ENCODE measurements around the gene NAT14.
A peak's percentile ranks its signal among the peaks of the same experiment; 100 is the strongest.
"Not testable (repeated sequence)": the region's sequence is repeated elsewhere in the genome, so short reads cannot be mapped to it uniquely, and the experiment has no call there.

NAT14 gene

DNA sequence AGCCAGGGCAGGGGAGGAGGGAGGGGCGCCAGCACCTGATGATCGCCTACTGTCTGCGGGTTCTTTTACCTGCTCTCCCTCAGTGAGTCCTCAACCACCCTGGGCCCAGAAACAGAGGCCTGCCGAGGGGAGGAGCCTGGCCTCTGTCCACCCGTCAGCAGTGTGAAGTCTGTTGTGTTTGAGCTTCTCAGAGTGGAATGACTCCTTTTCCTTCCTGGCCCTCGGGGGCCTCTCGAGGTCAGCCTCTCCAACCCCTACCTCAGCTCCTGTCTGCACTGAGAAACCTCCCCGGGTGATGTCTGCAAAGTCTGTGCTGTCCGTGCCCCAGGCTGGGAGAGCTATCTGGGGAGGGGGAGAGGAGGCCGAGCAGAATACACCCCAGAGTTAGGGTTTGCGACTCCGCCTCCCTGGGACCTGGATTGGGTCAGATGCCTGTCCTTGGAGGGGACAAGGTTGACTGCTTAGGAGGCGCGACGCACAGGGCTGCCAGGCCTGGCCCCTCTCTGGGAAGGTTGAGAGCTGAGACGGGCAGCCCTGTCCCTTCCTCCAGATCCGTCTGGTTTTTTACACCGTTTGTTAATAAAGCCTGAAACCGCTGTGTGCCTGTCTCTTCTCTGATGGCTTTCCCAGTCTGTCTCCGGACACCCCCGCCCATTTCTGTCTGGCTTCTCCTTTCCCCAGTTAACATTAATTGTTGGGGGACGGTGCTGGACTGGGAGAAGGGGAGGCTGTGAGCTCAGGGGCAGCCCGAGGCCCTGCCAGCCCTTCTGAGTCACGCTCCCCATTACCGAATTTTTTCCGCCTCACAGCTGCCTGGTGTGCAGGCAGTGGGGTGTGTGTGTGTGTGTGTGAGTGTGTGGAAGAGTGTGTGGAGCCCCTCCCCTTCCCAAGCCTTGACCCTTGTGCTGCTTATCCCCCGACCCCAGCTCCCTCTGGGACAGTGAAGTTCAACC lies 2.3 kb downstream of the NAT14 start:
- peak; percentile 95 for DNase-seq (ENCODE audit: low read depth)

DNA sequence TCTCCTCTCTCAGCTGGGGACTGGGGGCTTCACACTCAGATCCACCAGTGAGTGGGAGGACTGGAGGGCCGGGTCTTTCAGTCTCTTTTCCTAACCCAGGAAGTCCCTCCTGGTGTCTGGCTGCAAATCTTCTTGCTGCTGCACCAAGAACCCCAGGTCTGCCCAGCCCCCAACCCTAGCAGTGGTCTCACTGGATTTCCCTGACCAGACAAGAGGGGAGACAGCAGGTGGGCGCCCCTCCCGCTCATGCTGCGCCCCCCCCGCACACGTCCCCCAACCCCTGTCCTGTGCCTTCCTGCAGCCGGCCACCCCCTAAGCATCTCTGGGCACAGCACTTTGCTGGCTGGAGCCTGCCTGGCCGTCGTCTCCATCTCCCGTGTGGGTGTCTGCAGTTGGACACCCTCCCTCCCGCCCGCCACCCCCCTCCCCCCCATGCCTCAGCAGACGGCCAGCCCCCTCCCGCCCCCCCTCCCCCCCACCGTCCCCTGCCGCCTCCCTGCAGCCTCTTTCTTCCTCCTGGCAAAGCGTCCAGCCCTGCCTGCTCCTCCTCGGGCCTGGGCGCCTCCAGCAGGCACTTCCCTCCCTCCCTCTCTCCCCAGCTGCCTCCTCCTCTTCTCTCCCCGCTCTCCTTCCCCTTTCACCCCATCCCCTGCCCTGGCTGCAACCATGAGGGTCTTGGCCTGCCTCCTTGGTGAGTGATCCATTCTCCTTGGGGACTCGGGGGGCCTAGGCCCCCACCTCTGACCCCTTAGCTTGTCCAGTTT lies 3.1 kb downstream of the NAT14 start, which contains the start of gene SSC5D:
Gene SSC5D (plus strand): TSS at position 513 of the 764 bp plus-strand sequence. CDS start 154 bp downstream, at position 667.
- DNase-seq (ENCODE audit: low read depth) = no peak

DNA sequence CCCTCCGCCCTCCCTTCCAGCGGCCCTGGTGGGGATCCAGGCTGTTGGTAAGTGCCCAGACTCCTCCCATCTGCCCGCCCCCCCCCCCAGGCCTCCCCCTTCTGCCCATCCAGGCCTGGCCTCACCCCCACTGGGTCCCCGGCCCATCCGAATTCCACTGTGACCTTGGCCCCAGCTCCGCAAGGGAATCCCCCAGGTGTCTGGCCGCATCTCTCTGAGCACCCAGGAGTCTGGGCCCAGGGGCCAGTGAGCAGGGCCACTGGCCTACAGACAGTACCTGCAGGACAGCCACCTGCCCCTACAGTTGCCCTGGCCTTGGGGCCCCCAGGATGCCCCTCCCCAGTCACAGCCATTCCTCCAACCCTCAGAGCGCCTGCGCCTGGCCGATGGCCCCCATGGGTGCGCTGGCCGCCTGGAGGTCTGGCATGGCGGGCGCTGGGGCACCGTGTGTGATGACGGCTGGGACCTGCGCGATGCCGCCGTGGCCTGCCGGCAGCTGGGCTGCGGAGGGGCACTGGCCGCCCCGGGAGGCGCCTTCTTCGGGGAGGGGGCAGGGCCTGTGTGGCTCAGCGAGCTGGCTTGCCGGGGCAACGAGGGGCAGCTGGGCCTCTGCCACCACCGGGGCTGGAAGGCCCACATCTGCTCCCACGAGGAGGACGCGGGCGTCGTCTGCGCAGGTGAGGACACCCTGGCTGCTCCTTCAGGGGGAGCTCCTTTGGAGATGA lies 4.2 kb downstream of the NAT14 start:
- no peak for DNase-seq (ENCODE audit: low read depth)

DNA sequence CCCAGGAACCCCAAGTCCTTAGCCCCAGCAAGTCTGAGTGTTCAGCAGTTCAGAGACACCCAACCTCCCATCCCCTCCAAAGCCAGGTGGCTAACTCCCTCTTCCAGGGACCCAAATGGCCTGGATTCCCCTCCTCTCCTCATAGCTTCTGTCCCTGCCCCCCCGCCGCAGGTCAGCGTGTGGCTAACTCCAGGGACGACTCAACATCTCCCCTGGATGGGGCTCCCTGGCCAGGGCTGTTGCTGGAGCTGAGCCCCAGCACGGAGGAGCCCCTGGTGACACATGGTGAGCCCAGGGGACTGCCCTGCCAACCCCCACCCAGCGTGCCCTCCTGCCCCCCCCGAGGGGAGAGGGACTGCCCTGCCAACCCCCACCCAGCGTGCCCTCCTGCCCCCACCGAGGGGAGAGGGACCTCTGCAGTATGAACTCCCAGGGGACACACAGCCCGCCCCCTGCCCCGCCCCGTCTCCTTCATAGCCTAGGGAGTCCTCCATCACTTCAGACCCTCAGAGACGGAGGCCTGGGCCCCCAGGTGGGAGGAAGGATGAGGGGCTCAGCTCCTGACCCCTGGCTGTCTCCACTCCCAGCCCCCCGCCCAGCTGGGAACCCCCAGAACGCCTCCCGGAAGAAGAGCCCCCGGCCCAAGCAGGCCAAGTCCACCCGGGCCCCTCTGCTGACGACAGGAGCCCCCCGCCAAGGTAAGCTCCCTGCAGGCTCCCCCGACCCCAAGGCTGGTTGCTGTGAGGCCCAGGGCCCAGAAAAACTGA lies 4.9 kb downstream of the NAT14 start:
- DNase-seq (ENCODE audit: low read depth) = no peak

DNA sequence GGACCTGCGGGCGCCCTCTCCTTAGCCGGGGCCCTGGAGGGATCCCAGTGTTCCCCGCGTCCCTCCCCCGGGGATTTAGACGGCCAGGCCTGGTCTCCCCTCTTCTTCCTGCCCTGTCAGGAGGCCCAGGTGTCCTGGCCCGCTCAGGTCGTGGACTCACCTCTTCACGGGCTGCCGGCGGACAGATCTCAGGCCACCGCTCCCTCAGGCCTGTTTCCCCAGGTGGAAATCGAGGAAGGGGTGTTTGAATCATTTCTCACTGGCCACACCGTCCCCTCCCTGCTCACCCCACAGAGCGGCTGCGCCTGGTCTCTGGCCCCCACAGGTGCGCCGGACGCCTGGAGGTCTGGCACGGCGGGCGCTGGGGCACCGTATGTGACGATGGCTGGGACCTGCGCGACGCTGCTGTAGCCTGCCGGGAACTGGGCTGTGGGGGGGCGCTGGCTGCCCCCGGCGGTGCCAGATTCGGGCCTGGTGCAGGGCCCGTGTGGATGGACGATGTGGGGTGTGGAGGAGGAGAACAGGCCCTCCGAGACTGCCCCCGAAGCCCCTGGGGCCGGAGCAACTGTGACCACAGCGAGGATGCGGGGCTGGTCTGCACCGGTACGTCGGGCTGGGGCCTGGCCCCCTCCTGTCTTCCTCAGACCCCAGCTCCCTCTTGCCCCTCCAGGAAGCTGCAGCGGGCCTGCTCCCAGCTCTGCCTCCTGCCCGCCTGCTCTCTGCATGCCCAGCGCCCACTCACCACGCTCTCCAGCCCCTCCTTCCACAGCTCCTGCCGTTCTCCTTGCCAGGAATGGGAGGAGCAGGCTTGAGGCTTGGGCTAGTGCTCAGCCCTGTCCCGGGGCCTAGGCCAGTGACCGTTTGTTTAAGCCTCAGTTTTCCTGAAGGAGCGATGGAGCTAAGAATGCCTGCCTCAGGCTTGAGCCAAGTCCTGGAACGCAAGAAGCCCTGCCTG lies 5.8 kb downstream of the NAT14 start:
- no peak for DNase-seq (ENCODE audit: low read depth)

DNA sequence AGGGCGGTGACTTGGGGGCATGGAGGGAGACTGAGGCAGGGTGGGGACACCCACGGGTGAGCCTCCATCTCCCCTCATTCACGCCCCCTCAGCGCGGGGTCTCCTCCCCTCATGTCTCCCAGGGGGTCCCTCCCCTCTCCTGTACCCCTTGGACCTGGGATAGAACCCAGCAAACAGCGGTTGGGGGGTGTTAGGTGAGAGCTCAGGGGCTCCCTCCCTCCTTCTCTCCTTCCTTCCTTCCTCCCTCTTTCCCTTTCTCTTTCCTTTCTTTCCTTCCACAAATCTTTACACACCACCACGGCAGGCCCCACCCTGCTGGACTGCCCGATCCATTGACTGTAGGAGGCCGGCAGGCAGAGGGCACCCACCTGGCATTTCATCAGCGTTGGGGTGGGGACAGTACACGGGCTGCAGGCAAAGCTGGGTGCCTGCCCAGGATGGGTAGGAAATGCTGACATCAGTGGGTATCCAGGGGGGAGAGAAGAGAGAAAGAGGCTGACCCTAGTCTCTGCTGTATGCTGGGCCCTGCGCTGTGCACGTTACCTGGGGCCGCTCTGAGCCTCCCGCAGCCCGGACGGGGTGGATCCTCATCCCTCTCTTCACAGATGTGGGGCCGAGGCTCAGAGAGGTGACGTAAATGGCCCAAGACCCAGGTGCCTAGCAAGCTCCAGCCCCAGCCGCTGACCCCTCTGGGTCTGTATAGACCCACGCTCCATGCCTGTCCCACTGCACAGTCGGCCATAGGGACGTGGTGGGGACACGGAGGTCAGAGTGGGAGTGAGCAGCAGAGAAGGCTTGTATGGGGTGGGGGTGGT lies 6.8 kb downstream of the NAT14 start:
- DNase-seq (ENCODE audit: low read depth) = no peak

DNA sequence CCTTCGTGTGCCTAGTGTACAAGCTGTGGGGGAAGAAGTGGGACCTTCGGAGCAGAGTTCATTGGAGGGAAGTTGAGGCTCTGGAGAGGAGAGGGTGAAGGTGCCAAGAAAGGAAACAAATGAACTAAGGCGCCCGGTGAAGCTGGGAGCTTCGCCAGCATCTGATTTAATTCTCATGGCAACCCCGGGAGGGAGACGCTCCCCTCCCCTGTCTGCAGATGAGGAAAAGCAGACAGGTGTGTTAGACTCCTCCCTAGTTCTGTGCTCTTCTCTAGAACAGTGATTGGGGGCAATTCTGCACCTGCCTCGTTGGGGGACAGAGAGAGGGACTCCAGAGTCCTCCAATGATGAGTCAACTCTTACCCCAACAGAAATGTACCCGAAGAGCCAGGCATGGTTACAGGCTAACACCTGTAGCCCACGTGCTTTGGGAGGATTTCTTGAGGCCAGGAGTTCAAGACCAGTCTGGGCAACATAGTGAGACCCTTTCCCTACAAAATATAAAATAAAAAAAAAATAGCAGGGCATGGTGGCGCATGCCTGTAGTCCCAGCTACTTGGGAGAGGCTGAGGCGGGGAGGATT lies 7.5 kb downstream of the NAT14 start:
- DNase-seq (ENCODE audit: low read depth) = no peak

DNA sequence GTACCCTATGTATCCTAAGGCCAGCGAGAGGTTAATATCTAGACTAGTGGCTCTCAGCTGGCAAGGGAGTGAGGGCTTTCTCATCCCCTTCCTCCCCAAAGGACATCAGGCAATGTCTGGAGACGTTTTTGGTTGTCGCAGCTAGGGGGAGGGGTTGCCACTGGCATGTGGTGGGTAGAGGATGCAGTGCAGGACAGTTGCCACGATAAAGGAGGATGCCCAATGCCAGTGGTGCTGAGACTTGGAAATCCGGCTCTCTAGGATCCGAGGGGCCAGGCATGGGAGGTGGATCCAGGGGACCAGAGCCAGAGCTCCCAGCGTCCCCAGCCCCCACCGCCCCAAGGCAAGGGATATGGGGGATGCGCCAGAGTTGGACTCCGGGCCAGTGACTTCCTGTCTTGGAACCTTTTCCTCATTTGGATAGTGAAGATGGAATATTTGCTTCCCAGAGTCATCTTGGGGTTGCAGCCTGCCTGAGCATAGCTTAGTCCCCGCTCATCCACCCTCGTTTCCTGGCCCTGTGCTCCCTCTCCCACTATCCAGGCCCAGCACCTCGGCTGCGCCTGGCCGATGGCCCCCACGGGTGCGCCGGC lies 8.2 kb downstream of the NAT14 start:
- no peak for DNase-seq (ENCODE audit: low read depth)

DNA sequence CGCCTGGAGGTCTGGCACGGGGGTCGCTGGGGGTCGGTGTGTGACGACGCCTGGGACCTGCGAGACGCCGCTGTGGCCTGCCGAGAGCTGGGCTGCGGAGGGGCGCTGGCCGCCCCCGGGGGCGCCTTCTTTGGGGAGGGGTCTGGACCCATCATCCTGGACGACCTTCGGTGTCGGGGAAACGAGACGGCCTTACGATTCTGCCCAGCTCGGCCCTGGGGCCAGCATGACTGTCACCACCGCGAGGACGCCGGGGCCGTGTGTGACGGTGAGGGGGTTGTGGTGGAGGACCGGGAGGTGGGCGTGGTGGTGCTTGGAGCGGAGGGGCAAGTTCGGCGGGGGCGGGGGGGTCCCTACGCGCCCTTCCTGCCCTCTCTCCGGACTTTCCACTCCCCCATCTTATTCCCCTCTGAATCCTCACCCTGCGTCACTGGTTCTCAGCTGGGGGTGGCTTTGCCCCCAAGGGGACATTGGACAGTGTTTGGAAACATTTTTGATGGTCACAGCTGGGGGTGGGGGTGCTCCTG lies 8.7 kb downstream of the NAT14 start:
- no peak for DNase-seq (ENCODE audit: low read depth)

DNA sequence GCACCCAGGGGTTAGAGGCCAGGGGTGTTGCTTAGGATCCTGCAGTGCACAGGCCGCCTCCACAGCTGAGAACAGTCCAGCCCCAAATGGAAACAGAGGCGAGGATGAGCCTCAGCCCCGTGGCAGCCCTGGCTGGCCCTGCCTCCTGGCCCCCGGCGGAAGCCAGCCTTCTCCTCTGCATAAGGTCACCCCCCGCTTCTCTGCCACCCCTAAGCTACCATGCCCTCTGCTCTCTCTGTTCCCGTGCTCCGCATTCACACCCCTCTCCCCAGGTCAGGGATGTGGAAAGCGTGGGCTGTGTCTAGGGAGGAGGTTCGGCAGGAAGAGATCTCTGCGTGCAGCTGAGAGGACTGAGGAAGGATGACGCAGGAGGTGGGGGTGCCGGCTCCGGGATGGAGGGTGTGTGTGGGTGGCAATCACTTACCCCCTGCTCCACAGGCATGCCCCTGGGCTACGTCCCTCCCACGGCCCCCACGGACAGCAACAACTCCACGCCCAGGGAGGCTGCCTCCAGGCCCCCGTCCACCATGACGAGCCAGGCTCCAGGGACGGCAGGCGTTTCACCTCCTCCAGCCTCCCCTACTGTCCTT lies 9.3 kb downstream of the NAT14 start:
- no peak for DNase-seq (ENCODE audit: low read depth)

DNA sequence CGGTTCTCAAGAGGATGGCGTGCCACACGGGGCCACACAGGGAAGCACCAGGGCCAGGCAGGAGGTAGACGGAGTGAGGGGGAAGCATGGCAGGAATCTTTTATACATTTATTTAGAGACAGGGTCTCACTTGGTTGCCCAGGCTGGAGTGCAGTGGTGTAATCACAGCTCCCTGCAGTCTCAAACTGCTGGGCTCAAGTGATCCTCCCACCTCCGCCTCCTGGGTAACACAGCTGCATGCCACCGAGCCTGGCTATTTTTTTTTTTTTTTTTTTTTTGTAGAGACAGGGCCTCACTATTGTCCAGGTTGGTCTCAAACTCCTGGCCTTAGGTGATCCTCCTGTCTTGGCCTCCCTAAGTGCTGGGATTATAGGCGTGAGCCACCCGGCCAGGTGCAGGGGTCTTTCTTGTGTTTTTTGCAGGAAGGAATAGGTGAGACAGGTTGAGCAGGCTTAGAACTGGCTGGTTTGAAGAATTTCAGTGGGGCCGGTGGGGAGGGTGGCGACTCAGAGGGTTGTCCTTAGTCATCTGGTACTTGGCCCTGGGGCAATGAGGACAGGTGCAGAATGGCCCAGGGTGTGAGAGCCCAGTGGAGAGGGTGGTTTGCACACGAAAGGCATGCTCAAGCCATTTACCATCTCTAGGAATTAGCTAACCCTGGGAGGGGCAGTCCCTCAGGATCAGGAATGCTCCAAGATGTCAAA lies 10.8 kb downstream of the NAT14 start:
- no peak for DNase-seq (ENCODE audit: low read depth)

DNA sequence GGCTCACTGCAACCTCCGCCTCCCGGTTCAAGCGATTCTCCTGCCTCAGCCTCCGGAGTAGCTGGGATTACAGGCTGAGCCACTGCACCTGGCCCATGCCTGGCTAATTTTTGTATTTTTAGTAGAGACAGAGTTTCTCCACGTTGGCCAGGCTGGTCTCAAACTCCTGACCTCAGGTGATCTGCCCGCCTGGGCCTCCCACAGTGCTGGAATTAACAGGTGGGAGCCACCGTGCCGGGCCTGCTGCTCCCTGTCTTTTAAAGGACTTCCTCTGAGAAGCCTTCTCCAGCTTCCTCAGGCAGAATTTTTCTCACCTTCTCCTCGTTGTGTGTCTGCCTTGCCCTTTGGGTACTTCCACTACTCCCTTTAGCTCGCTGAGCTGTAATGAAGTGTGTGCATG lies 11.8 kb downstream of the NAT14 start:
- DNase-seq (ENCODE audit: low read depth) = not testable (repeated sequence)

DNA sequence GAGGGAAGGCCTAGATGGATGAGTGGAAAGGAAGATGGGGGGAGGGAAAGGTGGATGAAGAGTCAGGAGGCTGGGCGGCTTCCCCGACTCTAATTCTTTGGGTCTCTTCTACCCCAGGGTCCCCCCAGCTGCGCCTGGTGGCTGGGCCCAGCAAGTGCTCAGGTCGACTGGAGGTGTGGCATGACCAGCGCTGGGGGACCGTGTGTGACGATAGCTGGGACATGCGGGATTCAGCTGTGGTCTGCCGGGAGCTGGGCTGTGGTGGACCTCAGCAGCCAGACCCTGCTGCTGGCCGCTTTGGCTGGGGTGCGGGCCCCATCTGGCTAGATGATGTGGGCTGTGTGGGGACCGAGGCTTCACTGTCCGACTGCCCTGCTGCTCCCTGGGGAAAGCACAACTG lies 12.8 kb downstream of the NAT14 start:
- DNase-seq (ENCODE audit: low read depth) = no peak

DNA sequence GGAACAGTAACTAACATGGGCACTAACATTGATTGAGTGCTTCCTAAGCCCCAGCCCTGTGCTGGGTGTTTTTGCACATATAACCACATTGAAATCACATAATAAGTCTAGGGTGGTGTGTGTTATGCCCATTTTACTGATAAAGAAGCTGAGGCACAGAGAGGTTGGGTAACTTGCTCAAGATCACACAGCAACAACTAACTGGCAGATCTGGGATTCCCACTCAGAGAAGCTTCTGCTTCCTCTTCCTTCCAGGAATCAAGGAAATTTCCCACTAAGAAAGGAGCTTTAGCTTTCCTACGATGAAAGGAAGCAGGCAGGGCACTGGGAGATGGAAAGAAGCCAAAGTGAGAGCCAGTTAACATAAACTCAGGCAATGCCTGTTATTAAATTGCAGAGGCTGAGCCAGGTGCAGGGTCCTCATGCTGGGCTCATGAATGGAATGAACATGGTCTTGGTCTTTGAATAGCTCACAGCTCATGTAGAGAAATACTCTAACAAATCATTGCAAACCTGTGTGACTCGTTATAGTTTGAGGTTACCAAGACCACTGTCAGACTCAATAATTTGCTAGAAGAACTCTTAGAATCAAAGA lies 13.4 kb downstream of the NAT14 start:
- DNase-seq (ENCODE audit: low read depth) = no peak

DNA sequence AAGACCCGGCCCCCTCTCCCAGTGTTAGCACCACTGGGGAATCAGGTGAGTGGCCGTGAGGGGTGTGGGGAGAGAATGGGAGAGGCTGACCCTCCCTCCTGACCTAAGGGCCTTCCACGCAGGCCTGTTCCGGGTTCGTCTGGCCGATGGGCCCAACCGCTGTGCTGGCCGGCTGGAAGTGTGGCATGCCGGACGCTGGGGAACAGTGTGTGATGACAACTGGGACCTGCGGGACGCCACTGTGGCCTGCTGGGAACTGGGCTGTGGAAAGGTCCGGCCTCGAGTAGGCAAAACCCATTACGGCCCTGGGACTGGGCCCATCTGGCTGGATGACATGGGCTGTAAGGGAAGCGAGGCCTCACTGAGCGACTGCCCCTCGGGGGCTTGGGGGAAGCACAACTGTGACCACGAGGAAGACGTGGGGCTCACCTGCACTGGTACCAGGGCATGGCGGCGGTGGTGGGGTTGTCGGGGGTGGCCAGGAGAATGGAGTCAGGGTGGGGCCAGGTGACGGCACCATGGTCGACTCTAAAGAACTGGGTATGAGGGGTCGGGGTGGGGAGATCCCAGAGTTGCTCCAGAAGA lies 15.5 kb downstream of the NAT14 start:
- no peak for DNase-seq (ENCODE audit: low read depth)

DNA sequence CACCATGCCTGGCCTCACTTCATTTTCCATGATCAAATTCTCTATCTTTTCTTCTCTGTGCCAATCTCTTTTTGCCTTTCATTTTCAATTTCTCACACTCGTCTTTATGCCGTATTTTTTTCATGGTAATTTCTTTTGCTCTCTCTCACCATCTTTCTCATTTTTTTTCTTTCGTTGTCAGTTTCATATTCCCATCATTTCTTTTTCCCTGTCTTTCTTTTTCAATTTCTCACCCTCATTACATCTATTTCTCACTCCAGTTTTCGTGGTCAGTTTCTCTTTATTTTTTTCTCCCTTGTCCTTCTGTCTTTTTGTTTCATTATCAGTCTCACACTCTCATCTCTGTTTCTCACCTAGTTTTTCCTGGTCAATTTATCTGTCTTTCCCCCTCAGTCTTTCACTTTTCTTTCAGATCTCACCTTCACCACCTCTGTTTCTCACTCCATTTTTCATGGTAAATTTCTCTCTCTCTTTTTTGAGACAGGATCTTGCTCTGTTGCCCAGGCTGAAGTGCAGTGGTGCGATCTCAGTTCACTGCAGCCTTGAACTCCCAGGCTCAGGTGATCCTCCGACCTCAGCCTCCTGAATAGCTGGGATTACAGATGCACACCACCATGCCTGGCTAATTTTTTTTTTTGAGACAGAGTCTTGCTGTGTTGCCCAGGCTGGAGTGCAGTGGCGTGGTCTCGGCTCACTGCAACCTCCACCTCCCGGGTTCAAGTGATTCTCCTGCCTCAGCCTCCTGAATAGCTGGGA lies 17.4 kb downstream of the NAT14 start:
- DNase-seq (ENCODE audit: low read depth) = no peak

Measured in GM04504 (cell line).